ENCODE measurements around the gene PTPRN2.

PTPRN2 gene

GRCh38 chr7:157788573-157788972 lies 799.0 kb downstream of the PTPRN2 start:
- DNase-seq (ENCODE audit: extremely low read depth, low read depth) = no peak
- no peak for TF ChIP-seq CTCF (IDR thresholded peaks at IDR 0.05; ENCODE audit: low read depth, low read length)

- DNase-seq (ENCODE audit: extremely low read depth, low read depth) = no peak
- no peak for TF ChIP-seq CTCF (IDR thresholded peaks at IDR 0.05; ENCODE audit: low read depth, low read length)
These were observed 800.3 kb downstream of the PTPRN2 start for GRCh38 chr7:157787275-157787701.

GRCh38 chr7:157786375-157787274 lies 801.0 kb downstream of the PTPRN2 start:
- DNase-seq (ENCODE audit: extremely low read depth, low read depth) = no peak
- TF ChIP-seq CTCF (IDR thresholded peaks at IDR 0.05; ENCODE audit: low read depth, low read length) = no peak

- no peak for DNase-seq (ENCODE audit: extremely low read depth, low read depth)
- no peak for TF ChIP-seq CTCF (IDR thresholded peaks at IDR 0.05; ENCODE audit: low read depth, low read length)
These were observed 802.0 kb downstream of the PTPRN2 start for GRCh38 chr7:157785486-157786186.

GRCh38 chr7:157784979-157785441 lies 802.6 kb downstream of the PTPRN2 start:
- TF ChIP-seq CTCF (IDR thresholded peaks at IDR 0.05; ENCODE audit: low read depth, low read length) = no peak

GRCh38 chr7:157784041-157784835 lies 803.4 kb downstream of the PTPRN2 start:
- no peak for DNase-seq (ENCODE audit: extremely low read depth, low read depth)
- no peak for TF ChIP-seq CTCF (IDR thresholded peaks at IDR 0.05; ENCODE audit: low read depth, low read length)

More at GRCh38 chr7:157784979-157785441, 802.6 kb downstream of the PTPRN2 start:
- no peak for DNase-seq (ENCODE audit: extremely low read depth, low read depth)

Measured in AG09319 (cell line).